Hematopoietic multipotent progenitor cell treated with erythropoietin and hydrocortisone succinate and interleukin-3 and kit ligand, for 6 days (in vitro differentiated cells): ENCODE measurements around the gene CAP2.
"Not testable (repeated sequence)": the region's sequence is repeated elsewhere in the genome, so short reads cannot be mapped to it uniquely, and the experiment has no call there.

ENCODE experiments used
- DNase-seq: peaks from one replicate; pipeline ENCODE4 v3.0.0-alpha.2; 2015

The CAP2 gene

GRCh38 chr6:17397764-17398194 lies 4.4 kb downstream of the CAP2 start:
- peak; percentile 3 for DNase-seq

- DNase-seq = not testable (repeated sequence)
These were observed 12.0 kb downstream of the CAP2 start for GRCh38 chr6:17405181-17405943.

- DNase-seq = no peak
These were observed 12.5 kb downstream of the CAP2 start for GRCh38 chr6:17405944-17406245.

- DNase-seq = no peak
These were observed 14.7 kb downstream of the CAP2 start for GRCh38 chr6:17408081-17408480.

- DNase-seq = no peak
These were observed 16.9 kb downstream of the CAP2 start for GRCh38 chr6:17410281-17410680.

- DNase-seq = no peak
These were observed 19.9 kb downstream of the CAP2 start for GRCh38 chr6:17413313-17413750.

GRCh38 chr6:17414395-17414794 lies 21.0 kb downstream of the CAP2 start:
- not testable (repeated sequence) for DNase-seq

GRCh38 chr6:17415321-17415720 lies 21.9 kb downstream of the CAP2 start:
- no peak for DNase-seq

- DNase-seq = no peak
These were observed 23.4 kb downstream of the CAP2 start for GRCh38 chr6:17416806-17417205.

- DNase-seq = no peak
These were observed 24.4 kb downstream of the CAP2 start for GRCh38 chr6:17417817-17418216.

GRCh38 chr6:17418281-17419188 lies 25.1 kb downstream of the CAP2 start:
- no peak for DNase-seq

GRCh38 chr6:17419189-17419575 lies 25.8 kb downstream of the CAP2 start:
- no peak for DNase-seq

GRCh38 chr6:17420368-17420767 lies 27.0 kb downstream of the CAP2 start:
- no peak for DNase-seq

GRCh38 chr6:17421406-17421805 lies 28.0 kb downstream of the CAP2 start:
- no peak for DNase-seq

GRCh38 chr6:17423026-17423425 lies 29.6 kb downstream of the CAP2 start:
- no peak for DNase-seq

- no peak for DNase-seq
These were observed 33.7 kb downstream of the CAP2 start for GRCh38 chr6:17427062-17427461.

GRCh38 chr6:17427617-17428016 lies 34.2 kb downstream of the CAP2 start:
- DNase-seq = no peak

- not testable (repeated sequence) for DNase-seq
These were observed 35.3 kb downstream of the CAP2 start for GRCh38 chr6:17428595-17429120.

GRCh38 chr6:17429383-17430061 lies 36.1 kb downstream of the CAP2 start:
- DNase-seq = no peak

- DNase-seq = no peak
These were observed 38.2 kb downstream of the CAP2 start for GRCh38 chr6:17431581-17431980.

- DNase-seq = no peak
These were observed 39.0 kb downstream of the CAP2 start for GRCh38 chr6:17432356-17432755.

- no peak for DNase-seq
These were observed 46.0 kb downstream of the CAP2 start for GRCh38 chr6:17439243-17439993.

GRCh38 chr6:17440811-17441210 lies 47.4 kb downstream of the CAP2 start:
- DNase-seq = not testable (repeated sequence)
